CD4-positive, alpha-beta T cell treated with Interleukin-17A for 4 hours (primary cell): Measurements from ENCODE around the gene BMERB1.
"Not testable (repeated sequence)": the region's sequence is repeated elsewhere in the genome, so short reads cannot be mapped to it uniquely, and the experiment has no call there.

Experiments
- DNase-seq: peaks from one replicate; pipeline ENCODE4 v3.0.0-alpha.2; 2020; ENCODE audit warnings: mixed read lengths

Gene BMERB1

DNA sequence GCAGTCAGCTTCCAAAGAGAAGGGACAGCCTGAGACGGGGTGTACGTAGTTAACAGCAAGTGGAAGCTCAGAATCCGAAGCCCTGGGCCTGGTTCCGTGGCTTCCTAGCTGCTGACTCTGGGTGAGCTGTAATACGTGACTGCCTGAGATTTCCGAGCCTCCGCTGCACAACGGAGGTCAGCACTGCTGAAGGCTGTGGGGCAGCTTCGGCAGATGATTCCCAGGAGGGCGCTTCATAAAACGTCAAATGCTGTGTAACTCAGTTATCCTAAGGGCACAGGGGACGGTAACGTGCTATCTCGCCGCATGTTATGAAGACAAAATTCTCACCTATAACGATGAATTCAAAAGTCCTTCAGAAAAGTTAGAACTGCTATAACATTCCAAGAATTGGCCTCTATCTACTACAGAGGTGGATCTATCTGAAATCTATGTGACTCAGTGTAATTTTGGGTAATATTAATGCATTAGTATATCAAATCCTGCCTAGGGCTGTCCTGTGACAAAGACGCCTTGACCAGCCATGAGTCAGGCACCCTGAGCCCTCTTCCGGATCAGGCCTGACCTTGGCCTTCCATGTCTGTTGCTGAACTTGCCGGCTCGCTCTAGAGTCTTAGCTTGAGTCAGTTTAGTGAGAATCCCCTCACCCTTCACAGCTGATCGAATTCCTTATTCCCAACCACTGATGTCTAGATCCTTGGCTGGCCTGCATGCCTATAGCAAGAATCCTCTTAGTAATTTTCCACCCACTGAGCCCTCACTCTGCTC is 165.1 kb downstream of the BMERB1 start:
- no peak for DNase-seq

DNA sequence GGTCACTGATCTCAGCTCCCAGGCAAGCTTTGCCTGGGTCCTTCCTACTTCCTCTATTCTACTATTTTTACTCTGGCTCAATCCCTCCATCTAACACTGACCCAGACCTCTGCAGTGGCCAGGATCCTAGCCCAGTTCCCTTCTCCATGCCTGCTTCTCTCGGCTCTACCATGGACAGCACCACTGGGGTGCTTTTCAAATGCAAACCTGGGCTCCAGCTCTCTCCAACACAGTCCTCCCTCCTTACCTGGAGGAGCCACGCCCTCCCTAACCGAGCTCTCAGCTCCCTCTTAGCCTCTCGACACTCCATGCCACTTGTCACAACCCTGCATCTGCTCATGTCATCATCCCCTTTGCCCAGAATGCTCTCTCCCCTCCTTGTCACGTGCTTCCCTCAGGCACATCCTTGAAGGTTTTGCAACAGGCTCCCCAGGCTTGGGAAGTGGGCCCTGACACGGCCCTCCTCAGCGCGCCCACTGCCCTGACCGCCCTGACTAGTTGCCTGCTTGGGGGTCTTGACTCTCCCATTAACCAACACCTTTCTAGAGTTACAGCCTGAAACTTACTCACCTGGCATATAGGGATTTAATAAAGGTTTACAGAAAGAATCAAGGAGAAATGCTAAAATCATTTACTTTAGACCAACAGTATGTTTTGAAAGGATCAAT is 167.0 kb downstream of the BMERB1 start:
- DNase-seq = no peak

DNA sequence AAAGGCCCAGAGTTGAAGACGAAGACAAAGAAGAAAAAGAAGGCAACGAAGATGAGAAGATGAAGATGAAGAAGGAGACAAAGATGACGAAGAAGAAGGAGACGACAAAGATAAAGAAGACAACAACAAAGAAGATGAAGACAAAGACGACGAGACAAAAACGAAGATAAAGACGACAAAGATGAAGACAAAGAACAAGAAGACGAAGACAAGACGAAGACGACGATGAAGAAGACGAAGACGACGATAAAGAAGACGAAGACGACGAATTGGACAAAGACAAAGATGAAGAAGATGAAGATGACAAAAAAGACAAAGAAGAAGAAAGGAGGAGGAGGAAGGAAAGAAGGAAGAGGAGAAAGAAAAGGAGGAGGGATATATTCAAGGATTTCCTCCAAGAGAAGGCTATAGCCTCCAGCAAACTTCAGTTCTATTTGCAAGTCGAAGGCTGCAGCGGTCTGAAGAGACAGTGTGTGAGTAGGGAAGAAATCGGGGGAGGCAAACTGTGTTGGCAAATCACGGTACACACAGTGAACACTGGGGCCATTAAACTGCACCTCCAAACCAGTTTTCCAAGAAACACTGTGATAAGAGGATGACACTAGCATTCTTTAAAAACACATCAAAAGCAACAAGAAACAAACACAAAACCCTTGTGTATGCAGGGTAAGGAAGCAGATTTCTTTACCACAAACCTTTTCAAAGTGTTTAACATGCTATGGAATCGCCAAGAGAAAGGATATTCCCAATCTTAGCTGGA is 168.1 kb downstream of the BMERB1 start:
- DNase-seq = no peak

DNA sequence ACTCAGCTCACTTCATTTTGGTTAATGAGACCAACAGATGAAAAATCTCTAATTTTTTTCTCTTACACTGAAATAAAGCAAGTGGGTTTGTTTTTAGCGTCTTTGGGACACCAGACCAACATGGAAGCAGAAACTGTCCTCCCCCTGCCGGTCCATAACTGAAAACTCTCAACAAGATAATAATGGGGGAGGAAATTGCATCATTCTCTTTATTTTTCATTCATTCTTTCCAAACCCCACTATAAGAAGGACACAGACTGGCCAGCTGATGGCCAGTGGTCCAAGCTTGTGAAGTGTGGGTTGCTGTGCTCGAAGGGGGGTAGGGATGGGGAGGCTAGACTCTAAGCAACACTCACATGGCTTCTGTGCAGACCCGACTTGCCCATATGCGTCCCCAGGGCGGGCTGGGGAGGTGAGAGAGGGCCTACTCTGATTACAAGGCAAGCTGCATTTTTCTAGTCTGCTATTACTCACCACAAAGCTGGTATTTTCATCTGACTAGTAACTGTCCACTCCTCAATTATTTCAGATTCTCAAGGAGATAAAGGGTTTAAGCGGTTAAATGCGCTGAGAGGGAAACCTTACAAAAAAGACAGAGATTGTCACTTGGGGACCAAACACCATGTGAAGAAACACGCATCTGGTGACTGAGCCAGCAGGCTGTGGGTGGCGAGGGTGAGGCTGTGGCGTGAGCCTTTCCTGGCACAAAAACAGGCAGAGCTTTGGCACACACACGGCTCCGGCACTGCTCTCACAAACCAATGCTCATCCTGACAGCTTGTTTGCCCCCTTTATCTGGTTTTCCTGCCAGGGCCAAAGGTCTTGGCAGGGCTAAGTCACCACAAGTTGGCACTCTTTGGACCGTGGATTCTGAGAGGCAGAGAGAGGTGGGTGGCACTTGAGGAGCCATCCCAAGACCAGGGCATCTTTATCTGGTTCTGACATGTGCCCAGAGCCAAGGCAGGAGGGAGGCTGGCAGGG is 170.4 kb downstream of the BMERB1 start:
- DNase-seq = no peak

DNA sequence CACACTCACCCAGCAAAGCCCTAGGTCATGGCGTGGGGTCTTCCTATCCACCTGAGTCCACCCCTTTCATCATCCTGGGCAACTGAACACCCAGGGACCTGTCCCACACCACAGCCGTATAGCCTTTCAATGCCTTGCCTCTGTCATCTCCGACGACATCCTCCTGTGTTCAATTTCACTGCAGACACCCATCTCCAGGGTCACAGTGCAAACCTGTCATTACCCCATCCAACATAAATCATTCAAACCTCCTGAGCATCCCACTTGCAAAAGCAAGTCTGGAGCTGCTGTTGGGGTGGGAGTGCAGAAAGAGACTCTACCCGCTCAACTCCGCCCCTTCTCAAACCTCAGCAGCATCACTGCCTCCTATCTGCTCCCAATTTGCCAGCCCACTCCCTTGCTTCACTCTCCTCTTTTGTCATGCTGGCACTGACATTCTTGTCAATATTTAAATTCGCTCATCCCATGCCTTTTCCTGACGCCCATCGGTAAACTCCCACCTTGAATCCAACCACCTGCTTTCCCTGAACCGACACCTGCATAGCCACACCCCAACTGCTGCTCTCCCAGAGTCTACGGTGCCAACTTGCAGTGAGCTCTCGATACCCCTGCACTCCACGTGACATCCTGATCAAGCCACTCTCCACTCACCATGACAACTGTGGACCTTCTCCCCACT is 171.6 kb downstream of the BMERB1 start:
- DNase-seq = no peak

DNA sequence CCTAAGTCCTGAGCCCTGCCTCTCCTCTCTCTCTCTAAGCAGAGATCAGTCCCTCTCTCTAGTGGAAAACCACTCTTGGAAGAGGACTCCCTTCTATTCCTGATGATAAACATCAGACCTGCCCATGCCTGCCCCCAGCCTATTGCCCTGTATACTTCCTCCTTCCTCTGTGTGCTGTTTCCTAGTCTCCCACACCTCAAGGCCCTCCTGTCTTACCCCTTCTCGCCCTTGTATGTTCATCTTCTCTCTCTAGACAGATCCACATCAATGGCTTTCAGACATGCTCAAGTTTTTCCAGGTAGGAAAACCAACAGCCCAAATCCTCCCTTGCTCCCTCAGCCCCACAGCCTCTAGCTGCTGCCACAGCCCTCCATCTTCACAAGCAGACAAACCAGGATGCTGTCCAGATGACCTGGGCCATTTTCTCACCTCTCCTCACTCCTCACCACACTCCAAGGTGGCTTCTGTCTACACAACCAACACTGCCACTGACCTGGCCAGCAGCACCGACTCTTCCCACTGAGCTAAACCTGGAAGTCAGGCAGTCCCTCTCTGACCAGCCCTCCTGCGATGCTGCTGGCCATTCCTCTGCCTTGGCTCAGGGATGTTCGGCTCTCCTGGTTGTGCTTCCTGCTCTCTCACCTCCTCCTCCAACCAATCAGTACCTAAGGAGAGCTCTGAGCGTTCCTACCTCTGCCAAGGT is 172.3 kb downstream of the BMERB1 start:
- no peak for DNase-seq

DNA sequence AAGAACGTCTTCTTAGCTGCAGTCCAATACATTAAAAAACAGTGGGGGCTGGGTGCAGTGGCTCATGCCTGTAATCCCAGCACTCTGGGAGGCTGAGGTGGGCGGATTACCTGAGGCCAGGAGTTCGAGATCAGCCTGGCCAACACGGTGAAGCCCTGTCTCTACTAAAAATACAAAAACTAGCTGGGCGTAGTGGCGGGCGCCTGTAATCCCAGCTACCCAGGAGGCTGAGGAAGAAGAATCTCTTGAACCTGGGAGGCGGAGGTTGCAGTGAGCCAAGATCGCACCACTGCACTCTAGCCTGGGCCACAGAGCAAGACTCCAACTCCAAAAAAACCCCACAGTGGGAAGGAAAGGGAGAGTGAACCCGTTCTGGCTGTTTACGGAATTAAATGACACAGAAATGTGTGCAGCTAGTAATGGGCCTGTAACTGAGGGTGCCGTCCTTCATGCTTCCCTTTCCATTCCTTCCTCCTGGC is 172.9 kb downstream of the BMERB1 start:
- not testable (repeated sequence) for DNase-seq

DNA sequence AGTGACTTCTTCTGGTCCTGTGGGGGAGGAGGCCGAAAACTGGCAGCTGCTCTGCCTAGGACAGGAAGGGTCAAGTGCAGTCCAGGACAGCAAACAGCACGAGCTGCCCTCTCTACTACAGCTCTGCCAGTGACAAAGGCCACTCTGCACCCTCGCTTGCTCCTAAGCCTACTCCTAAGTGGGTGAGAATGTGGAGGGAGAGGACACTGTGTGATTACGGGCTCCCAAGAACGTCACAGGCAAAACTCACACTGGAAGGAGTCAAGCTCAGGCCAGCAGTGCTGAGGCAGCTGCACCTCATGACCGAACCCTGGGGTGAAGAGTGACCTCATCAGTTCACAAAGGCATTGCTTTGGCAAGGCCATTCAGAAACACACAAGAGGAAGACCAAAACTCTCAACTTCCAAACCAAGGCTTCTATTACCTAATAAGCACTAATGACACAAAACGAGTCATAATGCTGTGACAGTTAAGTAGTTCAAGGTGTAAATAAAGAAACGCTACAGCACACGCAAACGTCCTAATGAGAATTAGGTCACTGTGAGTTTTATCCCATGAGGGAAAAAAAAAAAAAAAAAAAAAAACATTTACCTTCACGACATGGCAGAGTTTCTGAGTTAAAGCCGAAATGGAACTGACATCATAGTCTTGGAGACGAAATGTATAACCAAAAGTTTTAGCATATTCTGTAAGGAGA is 173.5 kb downstream of the BMERB1 start:
- DNase-seq = no peak

DNA sequence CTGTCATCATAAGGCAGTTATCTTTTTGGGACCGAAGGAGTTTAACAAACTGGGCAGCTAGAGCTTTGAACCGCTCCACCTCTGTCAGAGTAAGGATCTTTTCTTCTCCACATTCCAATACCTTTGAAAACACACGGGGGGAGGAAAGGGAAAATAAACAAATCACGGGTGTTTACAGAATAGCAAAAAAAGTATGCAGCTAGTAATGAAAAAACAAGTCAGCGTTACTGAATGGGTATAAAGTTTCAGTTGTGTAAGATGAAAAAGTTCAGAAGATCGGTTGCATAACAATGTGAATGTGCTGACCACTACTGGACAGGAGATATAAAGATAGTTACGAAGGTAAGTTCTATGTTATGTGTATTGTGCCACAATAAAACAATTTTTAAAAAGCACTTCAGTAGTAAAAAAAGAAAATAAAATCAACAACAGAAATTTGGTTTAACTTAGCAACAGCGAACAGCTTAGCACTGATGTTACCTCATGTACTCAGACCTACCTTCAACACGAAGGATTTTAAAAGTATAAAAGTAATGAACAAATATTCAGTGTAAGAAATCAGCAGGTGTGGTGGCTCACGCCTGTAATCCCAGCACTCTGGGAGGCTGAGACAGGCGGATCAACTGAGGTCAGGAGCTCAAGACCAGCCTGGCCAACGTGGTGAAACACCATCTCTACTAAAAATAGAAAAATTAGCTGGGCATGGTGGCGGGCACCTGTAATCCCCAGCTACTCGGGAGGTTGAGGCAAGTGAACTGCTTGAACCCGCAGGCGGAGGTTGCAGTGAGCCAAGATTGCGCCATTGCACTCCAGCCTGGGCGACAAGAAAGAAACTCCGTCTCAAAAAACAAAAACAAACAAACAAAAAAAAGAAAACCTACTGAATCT is 174.3 kb downstream of the BMERB1 start:
- no peak for DNase-seq

DNA sequence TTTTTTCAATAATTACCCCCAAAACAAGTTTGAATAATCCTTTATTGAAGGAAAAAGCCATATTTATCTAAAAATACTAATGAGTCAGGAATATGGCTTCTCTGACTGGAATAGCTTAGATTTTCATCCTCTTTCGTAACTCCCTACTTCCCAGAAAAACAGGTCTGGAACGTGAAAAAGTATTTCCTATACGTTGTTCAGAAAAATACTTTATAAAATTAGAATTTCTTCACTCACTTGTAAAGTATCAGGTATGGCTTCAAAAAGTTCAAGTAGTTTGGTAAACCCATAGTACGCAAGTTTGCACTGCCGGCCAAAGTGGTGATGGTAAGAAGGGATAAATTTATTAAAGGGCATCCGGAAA is 174.9 kb downstream of the BMERB1 start:
- DNase-seq = no peak

DNA sequence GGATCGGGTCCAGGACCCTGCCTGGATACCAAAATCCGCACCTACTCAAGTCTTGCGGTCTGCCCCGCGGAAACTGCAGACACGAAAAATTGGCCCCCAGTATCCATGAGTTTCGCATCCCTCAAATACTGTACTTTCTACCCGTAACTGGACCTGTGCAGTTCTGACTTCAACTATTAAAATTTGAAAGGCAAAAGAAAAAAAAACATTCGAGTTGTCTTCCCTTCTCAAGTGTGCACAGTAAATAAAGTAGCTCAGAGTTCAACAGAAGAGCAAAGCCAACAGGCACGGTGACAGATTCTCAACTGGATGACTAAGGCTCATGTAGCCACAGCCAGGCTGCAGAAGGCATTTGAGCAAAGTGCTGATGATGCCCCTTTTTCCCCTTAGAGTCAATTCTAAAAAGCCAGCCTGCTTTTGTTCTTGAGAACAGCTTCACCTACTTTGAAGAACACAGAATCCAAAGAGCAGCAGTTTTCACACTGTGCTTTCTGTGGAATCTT is 176.0 kb downstream of the BMERB1 start:
- DNase-seq = no peak

DNA sequence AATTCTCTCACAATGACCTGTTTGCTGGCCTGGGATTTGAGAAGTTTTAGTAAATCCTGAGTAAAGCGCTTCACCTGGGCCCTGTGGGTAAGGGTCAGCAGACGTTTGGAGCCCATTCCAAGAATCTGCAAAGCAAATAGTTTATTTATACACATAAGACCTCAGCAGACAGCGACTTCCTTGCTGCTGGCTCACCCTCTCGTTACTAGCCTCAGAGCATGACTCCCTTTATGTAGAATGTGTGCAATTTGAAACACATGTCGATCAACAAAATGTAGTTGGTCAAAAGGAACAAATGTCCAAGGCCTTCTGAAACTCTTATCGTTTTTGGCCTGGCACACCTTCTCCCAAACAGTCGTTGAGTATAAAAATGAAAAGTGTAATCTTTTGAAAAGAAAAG is 177.2 kb downstream of the BMERB1 start:
- DNase-seq = no peak

DNA sequence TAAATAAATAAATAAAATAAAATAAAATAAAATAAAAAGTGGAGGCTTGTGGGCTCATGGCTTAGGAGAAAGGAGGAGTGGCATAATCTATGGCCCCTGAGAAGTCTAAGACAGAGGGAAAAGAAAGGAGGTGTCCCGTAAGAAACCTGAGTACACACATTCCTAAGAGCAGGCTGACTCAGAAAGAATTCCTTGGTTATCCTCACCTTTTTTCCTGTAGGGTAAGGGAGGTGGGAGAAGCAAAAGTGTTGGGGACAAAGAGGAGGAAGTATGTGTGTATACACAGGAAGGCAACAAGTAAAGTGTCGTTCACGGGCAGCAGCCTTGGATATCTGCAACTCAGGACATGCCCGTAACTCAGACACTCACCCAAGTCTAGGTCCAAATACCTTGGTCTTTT is 179.3 kb downstream of the BMERB1 start:
- no peak for DNase-seq

DNA sequence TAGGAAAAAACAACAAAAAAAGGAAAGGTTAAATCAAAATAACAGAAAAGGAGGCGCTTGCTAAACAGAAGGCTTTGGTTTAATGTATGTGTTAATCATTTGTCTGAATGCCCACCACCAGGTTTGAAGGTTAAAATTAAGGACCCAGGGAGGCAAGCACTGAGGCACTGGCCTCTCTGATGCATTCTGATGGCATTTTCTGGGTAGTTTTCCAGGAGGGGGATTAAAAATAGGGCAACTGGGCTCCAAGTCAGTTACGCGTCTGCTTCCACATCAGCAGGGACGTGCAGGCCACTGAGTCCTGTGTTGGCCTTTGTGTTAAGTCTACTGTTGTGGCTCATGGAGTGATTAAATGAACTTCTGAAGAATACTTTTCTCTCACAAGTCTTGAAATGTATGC is 181.6 kb downstream of the BMERB1 start:
- no peak for DNase-seq

DNA sequence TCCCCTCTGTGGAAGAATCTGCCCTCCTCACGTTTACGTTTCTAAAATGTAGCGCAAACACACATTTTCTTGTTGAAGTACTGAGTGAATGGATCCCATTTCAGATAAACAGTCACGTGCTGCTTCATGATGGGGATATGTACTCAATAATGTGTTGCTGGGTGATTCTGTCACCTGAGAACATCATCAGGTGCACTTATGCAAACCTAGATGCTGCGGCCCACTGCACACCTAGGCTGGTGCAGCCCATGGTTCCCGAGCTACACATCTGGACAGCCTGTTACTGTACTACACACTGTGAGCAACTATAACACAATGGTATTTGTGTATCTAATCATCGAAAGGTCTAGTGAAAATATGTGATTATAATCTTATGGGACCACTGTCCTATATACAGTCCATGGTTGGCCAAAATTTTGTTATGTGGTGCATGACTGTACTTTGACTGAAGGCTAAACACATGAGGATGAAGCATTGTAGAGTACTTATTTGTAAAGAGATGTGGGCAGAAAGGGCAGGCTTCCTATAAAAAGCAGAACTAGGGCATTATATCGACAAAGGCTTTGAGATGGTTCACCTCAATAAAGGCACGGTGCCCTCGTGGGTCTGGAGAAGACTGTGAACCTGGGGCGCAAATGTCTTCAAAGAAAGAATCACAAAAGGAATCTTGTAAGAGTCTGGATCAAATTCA is 182.2 kb downstream of the BMERB1 start:
- DNase-seq = no peak

DNA sequence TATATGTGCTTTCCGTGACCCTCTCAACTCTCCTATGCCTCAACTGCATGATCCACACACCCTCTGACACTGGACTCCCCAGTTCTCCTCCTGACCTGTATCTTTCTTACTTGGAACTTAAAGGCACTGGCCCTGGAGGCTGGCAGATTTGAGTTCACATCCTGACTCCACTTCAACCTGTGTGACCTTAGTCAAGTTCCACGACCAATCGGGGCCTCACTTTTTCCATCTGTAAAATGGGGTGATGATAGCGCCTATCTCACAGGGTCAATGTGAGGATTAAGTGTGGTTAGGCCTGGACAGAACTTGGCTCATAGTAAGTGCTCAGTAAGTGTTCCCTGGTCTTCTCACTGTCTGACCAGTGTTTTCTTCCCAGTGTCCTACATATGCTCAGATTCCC is 183.5 kb downstream of the BMERB1 start:
- no peak for DNase-seq

DNA sequence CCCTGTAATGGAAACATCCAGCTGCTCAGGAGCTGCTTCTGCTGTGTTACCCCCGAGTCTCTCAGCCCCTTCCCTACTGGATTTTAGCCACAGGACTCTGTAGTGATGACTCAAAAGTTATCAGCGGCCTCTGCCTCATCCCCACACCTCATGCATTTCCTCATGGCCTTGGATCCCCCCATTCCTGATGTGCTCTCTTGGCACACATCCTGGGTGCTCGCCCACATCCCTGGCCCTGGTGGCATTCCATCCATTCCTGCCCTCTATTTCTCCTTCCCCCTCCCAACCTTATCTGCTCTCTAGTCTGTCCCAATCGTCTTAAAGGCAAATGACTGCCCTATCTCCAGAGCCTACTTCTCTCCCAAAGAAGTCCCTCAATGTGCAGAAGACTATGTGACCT is 184.0 kb downstream of the BMERB1 start:
- DNase-seq = no peak

DNA sequence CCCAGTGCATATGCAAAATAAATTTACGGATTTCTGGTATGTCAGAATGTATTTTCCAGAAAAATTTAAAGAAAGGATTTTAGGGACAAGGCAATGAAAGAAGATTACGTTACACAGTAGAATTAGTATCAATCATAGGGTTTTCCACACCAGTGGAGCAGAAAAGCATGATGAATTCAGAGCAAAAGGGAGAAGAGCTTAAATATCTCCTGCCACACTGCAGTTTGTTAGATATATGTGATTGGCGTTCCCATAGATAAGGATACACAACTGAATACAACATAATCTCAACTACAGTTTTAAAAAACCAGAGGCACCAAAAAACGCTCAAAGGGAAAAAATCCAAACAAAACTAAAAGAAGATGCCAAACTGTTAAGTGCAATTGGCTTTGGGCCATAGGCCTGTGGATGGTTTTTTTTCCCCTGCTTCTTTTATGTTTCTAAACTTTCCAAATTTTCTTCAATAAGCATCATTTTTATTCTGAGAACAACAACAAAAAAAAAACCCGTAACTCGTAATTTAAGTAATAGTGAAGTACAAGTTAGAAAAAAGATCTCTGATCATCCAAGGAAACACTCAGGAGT is 186.3 kb downstream of the BMERB1 start:
- no peak for DNase-seq
